NAMALWA (cell line): Measurements from ENCODE around the gene METAP2.

Source experiments
- DNase-seq: peaks from one replicate; pipeline ENCODE4 v3.0.0-alpha.2; 2015; ENCODE audit warnings: low spot score

The METAP2 gene

DNA sequence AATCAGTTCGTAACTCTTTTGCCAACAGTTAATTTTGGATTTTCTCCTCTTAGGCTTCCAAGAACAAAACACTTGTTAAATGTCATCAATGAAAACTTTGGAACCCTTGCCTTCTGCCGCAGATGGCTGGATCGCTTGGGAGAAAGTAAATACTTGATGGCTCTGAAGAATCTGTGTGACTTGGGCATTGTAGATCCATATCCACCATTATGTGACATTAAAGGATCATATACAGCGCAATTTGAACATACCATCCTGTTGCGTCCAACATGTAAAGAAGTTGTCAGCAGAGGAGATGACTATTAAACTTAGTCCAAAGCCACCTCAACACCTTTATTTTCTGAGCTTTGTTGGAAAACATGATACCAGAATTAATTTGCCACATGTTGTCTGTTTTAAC is 39.6 kb downstream of the METAP2 start:
- DNase-seq = no peak

DNA sequence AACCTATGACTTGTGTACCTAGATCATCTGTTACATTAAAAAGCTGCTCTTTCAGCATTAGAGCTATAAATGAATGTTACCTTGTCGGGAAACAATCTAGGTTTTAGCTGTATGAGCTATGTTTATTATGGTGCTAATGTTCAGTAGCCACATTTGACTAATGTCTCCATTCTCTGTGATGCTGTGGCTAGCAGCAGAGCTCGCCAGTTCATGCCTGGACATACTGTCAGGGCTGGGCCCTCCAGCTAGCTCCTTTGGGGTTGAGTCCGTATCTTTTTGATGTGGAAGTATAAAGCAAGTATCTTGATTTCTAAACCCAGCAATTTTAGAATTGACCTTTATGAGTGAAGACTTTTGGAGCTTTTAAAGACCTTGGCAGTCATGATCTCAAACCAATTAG is 41.2 kb downstream of the METAP2 start:
- no peak for DNase-seq

GRCh38 chr12:95516757-95517156 is 42.8 kb downstream of the METAP2 start:
- no peak for DNase-seq

DNA sequence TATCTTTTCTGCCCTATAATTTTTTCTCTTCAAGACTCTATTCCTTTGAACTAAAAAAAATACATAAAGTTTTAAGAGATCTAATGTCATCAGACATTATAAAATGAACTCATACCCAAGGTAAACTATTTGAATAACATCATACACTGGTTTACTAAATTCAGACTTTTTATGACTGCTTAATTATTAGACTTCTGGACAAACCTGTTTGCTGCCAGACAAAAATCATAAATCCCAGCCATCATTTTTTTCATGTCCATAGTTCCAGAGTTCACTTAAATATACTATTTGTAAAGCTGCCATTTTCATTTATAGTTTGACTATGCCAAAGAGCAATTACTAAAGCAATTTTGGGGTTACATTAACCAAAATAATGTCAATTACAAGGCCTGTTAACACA is 43.3 kb downstream of the METAP2 start:
- no peak for DNase-seq

- DNase-seq = no peak
These were observed 45.0 kb downstream of the METAP2 start for GRCh38 chr12:95518944-95519343.

- no peak for DNase-seq
These were observed 46.9 kb downstream of the METAP2 start for GRCh38 chr12:95520816-95521215.

GRCh38 chr12:95522692-95523091 is 48.7 kb downstream of the METAP2 start:
- DNase-seq = no peak

DNA sequence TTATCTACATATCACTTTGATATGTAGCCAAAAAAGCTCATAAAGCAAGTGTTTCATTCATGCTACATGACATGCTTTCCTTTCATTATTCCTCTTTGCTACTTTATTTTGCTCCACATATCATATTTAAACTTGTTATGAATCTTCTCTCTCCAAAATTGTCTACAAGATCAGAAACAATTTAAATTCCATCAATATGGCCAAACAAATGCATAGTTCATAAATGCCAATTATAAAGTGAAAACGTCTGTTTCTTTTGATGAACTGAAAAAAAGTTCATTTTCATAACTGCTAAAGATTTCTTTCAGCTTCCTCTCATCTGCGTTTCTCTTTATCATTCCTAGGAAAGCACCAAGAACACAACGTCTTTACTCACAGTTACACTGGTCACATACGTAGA is 54.5 kb downstream of the METAP2 start:
- no peak for DNase-seq

DNA sequence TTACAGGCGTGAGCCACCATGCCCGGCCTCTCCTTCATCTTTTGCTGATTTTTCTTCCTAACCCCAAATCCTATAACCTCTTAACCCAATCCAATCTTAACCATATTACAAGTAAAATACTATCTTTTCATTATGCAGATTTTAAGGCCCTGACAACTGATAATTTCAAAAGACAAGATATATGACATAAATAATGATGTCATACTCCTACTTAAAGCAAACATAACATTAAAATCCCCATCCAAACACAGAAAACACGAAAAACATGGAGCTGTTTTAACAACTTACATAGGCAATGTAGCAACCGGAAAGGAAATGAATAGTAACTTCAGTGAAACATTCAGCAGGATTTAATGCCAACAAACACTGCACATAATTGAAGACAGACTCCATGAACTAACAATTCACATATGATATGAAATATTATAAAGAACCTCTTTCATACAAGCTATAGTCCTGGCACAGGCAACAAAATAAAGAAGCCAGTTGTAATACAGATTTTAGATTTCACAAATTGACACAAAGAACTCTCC is 55.8 kb downstream of the METAP2 start:
- DNase-seq = no peak

DNA sequence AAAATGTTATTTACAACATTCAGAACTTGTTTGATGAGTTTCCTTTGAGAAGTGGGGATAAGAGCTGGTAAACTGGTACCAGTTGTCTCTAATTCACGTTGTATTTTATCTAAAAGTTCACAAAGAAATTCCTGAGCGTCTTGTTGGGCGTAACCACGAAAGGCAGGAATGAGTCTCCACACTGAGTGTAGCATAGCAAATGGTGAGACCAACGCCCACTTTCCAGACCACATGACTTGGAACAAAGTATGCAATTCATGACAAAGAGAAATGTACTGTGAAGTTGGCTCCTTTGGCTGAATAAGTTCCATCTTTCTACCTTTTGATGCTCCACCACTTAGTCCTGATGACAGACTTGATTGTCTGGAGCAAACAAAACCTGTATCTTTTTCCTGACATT is 58.9 kb downstream of the METAP2 start:
- DNase-seq = no peak

DNA sequence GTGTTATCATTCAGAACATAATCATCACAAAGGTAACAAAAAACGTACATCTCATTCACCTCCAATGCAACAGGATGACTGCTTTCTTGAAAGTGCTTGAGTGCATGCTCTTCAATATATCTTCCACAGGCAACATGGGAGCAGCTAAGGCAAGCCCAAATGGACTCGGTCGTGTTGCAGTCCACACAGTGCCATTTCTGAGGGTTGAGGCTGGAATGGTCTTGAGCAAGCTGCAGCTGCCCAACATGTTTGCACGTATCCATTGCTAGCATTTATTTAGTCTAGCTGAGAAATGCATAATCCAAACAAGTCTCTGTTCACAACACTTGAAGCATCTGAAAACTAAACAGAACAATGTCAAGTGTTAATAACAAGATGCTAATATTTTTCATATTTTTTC is 60.0 kb downstream of the METAP2 start:
- no peak for DNase-seq

- no peak for DNase-seq
These were observed 64.1 kb downstream of the METAP2 start for GRCh38 chr12:95538006-95538405.

DNA sequence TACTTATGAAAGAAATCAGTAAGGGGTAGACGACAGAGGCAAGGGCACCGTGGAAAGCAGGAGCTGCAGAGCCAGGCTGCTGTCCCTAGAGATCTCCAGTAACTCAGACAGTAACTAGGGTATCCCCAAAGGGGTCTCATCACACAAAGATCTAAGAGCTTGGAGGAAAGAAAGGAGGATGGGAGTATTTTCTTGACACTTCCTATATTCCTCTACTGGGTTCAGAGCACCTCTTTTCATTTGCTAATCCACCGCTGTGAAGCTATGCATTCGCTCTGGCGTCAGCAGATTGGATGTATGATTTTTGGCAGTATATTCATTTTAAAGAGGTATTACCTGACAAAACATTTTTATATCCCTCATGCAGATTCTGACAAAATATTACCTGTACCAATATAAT is 64.7 kb downstream of the METAP2 start:
- no peak for DNase-seq

DNA sequence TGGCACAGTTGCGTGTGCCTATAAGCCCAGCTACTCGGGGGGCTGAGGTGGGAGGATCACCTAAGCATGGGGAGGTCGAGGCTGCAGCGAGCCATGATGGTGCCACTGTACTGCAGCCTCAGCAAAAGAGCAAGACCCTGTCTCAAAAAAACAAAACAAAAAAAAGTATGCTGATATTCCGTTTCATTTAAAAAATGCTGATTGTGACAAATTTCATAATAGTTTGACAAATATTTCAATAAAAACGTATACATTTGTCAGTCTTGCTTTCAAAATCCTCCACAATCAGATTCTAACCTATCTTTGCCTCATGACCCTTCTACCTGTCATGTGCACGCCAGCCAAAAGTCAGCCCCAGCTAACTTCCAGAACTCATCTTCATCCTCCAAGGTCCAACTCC is 67.5 kb downstream of the METAP2 start:
- DNase-seq = no peak

- DNase-seq = no peak
These were observed 69.4 kb downstream of the METAP2 start for GRCh38 chr12:95543305-95543704.

GRCh38 chr12:95544756-95545155 is 70.8 kb downstream of the METAP2 start:
- DNase-seq = no peak

DNA sequence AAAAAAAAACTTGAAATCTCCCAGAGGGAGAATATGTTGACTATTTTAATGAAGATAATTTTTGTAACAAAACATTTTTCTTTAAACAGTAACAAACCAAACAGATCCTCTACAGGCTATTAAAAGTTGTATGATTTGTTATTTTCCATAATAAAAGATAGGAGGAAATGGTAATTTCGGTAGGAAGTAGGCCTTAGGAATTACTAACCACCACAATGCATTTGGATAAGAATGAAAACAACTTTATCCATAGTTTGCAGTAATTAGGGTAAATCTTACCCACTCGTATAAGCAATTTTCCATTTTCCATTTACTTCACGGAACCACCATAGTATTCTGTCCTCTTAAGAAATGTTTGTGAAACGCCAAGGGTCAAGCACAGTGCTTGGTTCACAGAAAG is 71.4 kb downstream of the METAP2 start:
- DNase-seq = no peak

DNA sequence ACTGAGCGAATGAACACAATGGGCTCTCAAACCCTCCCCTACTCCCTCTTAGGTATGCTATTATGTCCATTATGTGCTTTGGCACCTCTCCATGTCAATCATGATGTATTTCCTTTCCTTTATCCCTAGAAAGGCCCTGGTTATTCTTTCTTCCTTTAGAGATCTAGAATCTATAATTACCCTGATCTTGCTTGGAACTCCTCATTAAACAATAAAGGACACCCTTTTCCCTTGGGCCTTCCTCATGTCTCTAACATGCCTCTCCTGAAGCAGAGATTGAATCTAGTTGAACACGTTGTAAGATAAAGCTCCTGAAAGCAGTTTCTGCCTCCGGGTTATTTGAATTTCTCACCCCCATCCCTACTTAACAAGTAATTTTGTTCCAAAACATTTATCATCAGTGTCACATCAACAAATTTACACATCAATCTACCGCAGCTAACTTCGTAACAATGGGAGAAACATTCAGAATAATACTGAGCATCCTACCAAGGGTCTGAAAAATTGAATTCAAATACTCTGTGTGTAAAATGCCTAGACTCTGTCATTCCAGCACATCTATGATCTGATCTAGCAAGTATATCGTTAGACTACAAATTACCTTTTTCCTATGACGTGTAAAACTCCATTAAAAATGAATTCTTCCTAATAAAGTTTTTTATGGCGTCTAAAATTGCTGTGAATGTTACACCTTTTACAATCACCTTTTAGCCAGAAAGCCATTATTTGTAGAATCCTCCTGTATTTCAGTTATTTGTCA is 72.0 kb downstream of the METAP2 start:
- DNase-seq = no peak

GRCh38 chr12:95546491-95546813 is 72.5 kb downstream of the METAP2 start:
- DNase-seq = no peak

GRCh38 chr12:95547522-95548055 is 73.6 kb downstream of the METAP2 start:
- peak; percentile 17 for DNase-seq

DNA sequence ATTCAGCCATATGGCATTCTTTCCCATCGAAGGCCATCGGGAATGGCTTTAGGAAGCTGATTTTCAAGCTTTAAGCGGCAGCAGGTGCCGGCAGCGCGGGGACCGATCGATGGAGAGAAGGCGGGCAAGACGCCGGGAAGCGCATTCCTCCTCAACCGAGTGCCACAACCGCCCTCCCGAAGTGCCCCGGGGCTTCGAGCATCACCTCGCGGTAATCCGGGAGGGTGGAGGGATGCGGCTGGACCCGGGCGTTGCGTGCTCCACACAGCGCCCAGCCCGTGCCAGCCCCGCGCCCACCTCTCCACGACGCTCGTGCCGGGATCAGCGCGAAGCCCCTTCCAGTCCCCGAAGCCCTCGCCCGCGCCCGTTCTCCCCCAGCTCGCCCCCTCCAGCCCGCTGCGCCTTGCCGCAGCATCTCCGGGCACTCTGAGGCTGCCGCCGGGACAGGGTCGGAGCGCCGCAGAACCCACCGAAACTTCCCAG is 74.1 kb downstream of the METAP2 start:
- DNase-seq = no peak

DNA sequence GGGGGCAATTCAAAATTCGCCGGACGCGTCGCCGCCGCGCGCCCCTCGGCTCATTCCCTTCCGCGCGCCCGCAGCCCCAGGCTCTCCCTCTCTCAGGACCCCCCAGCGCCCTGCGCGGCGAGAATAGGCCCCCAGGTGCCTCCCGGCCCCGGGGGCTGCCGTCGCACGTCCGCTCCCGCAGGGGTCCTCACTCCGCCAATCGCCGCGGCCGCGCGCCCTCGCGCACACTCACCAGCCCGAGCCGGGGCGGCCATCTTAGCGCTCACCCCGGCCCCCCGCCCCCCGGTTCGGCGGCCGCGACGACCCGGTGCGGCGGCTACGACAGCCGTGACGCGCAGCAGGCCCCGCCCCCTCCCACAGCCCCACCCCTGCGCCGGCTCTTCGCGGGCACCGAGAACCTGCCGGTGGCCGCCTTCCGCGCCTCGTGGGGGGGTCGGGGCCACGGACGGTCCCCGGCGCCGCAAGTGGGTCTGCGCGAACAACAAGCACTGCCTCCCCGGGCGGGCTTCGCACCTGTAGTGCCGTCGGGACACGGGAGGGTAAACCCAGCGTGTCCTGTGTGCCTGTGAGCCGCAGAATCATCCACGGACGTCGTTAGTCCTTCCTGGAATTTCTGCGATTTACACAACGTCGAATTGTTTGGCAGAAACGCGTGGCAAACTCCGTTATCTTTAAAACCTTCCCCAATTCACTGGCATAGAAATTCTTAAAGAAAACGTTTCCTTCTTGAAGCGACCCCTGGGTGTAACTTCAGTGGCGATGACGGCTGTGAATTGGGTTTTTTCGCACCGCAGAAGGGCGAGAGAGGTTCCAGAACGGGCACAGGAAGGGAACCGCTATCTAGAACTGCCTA is 74.8 kb downstream of the METAP2 start:
- DNase-seq = no peak
